Measurements from ENCODE around the gene KATNBL1.
"Not testable (repeated sequence)": the region's sequence is repeated elsewhere in the genome, so short reads cannot be mapped to it uniquely, and the experiment has no call there.

KATNBL1 gene

DNA sequence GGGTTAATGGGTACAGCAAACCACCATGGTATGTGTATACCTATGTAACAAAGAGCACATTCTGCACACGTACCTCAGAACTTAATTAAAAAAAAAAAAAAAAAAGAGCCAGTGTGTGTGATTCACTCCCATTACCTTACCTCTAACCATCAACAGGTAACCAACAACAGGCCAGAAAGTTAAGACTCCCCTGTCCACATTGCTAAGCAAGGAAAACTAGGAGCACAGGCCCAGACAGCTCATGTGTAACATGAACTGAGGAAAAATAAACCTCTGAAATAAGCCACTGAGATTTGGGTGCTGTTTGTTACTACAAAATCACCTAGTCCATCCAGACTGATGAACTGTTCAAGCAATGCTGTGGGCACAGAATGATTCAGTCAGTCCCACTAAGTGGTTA, 6.0 kb downstream of the KATNBL1 start:
- no peak for DNase-seq (ENCODE audit: low spot score)
- Histone ChIP-seq H3K4me3 (no peak overlapping the region), H3K27ac (no peak overlapping the region)
- TF ChIP-seq, protein P1, sequence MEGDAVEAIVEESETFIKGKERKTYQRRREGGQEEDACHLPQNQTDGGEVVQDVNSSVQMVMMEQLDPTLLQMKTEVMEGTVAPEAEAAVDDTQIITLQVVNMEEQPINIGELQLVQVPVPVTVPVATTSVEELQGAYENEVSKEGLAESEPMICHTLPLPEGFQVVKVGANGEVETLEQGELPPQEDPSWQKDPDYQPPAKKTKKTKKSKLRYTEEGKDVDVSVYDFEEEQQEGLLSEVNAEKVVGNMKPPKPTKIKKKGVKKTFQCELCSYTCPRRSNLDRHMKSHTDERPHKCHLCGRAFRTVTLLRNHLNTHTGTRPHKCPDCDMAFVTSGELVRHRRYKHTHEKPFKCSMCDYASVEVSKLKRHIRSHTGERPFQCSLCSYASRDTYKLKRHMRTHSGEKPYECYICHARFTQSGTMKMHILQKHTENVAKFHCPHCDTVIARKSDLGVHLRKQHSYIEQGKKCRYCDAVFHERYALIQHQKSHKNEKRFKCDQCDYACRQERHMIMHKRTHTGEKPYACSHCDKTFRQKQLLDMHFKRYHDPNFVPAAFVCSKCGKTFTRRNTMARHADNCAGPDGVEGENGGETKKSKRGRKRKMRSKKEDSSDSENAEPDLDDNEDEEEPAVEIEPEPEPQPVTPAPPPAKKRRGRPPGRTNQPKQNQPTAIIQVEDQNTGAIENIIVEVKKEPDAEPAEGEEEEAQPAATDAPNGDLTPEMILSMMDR (IDR thresholded peaks at IDR 0.05): no peak

DNA sequence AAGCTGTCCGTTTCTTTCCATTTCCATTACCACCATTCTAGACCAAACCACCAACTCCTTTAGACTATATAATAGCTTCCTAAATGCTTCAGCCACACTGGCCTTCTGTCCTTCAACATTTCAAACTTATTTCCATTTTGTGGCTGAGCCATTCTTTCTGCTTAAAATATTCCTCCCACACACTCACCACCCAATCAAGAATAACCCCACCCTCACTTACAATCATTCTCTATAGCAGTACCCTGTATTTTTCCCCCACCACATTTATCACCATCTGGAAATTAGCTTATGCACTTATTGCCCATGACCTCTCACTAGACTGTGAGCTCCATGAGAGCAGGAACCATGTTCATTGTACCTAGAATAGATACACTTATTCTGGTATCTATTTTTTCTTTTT, 6.6 kb downstream of the KATNBL1 start:
- no peak for DNase-seq (ENCODE audit: low spot score)
- Histone ChIP-seq H3K4me3 (no peak overlapping the region), H3K27ac (no peak overlapping the region)
- TF ChIP-seq, protein P1 (IDR thresholded peaks at IDR 0.05): no peak

DNA sequence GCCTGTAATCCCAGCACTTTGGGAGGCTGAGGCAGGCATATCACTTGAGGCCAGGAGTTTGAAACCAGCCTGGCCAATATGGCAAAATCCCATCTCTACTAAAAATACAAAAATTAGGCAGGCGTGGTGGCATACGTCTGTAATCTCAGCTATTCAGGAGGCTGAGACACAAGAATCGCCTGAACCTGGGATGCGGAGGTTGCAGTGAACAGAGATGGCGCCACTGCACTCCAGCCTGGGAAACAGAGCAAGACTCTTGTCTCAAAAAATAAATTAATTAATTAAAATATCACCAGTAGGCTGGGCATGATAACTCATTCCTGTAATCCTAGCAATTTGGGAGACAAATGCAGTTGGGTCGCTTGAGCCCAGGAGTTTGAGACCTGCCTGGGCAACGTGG, 16.6 kb downstream of the KATNBL1 start:
- not testable (repeated sequence) for DNase-seq (ENCODE audit: low spot score); H3K27ac ChIP-seq; H3K4me3 ChIP-seq

DNA sequence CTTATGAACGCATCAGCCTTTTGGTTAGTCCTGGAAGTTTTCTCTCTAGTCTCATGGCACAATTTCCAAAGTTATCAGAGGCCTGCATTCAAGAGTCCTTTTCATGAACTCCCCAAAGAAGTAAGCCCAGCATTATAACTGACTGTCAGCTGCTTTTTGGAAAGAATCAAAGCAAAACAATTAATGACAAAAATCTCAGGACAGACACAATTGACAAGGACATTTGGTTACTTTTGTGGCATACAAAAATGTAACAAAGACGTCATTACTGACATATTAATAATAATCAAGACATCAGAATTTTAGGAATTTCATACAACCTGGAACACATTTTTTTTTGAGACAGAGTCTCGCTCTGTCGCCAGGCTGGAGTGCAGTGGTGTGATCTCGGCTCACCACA, 21.2 kb downstream of the KATNBL1 start:
- H3K4me3 ChIP-seq: no peak overlapping the region
- TF ChIP-seq, protein P1 (IDR thresholded peaks at IDR 0.05): no peak
- H3K27ac ChIP-seq: no peak overlapping the region
- DNase-seq (ENCODE audit: low spot score): no peak

DNA sequence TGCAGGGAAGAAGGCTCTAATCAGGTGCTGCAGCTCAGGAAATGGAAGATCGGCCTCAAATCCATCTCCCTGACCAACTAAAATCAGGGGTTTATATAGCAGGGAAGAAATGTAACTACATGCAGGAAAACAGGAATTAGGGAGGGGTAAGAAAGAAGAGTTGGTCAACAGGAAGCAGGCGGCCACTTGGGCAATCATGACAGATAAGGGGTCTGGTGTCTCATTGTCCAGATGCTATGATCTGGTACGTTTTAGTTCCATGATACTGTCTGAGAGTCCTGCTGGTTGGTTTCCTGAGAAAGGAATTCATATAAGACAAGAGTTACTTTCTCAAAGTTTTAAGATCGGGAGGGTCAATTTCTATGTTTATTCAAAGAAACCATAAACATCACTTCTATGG, 24.2 kb downstream of the KATNBL1 start:
- H3K4me3 ChIP-seq: no peak overlapping the region
- H3K27ac ChIP-seq: no peak overlapping the region
- TF ChIP-seq, protein P1 (IDR thresholded peaks at IDR 0.05): no peak
- DNase-seq (ENCODE audit: low spot score): no peak

DNA sequence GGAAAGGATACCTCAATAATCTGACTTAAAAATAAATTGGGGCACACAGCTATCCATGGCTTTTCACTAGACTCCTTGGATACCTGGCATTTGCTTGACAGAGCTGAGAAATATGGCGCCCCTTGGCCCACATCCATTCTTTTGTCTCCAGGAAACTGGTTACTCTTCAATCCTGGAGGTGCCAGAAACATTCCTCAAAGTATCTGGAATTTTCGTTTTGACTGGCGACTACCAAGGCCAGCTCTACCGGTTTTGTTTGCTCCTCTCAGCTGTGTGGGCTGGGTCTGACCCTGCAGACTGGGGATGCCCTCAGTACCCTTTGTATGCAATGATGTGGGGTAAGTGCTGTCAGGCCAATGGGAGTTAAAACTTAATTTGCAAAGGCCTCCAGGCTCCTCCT, 27.0 kb downstream of the KATNBL1 start:
- no peak overlapping the region for H3K27ac ChIP-seq
- H3K4me3 ChIP-seq: no peak overlapping the region
- no peak for DNase-seq (ENCODE audit: low spot score)
- TF ChIP-seq, protein P1 (IDR thresholded peaks at IDR 0.05): no peak

DNA sequence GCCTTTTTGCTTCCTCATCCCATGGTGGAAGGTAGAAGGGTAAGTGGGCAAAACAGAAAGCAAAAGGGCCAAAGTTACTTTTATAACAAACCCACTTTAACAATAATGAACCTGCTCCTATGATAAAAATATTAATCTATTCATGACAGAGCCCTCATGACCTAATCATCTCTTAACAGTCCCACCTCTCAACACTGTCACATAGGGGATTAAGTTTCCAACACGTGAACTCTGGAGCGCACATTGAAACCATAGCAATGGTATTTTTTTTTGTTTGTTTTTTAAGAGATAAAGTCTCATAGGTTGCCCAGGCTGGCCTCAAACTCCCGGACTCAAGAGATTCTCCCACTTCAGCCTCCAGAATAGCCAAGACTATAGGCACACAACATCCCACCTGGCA, 30.7 kb downstream of the KATNBL1 start:
- Histone ChIP-seq H3K4me3 (no peak overlapping the region), H3K27ac (no peak overlapping the region)
- DNase-seq (ENCODE audit: low spot score): no peak
- TF ChIP-seq, protein P1 (IDR thresholded peaks at IDR 0.05): no peak

DNA sequence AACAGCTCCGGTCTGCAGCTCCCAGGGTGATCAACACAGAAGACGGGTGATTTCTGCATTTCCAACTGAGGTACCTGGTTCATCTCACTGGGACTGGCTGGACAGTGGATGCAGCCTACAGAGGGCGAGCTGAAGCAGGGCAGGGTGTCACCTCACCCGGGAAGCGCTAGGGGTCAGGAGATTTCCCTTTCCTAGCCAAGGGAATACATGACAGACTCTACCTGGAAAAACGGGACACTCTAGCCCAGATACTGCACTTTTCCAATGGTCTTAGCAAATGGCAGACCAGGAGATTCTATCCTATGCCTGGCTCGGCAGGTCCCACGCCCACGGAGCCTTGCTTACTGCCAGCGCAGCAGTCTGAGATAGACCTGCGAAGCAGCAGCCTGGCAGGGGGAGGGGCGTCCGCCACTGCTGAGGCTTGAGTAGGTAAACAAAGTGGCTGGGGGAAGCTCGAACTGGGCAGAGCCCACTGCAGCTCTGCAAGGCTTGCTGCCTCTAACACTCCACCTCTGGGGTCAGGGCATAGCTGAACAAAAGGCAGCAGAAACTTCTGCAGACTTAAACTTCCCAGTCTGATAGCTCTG, 43.8 kb downstream of the KATNBL1 start:
- DNase-seq (ENCODE audit: low spot score); H3K4me3 ChIP-seq; H3K27ac ChIP-seq: not testable (repeated sequence)

Data from coronary artery (tissue), 2 donors.